Measurements from ENCODE around the gene STUB1.

Gene STUB1

DNA sequence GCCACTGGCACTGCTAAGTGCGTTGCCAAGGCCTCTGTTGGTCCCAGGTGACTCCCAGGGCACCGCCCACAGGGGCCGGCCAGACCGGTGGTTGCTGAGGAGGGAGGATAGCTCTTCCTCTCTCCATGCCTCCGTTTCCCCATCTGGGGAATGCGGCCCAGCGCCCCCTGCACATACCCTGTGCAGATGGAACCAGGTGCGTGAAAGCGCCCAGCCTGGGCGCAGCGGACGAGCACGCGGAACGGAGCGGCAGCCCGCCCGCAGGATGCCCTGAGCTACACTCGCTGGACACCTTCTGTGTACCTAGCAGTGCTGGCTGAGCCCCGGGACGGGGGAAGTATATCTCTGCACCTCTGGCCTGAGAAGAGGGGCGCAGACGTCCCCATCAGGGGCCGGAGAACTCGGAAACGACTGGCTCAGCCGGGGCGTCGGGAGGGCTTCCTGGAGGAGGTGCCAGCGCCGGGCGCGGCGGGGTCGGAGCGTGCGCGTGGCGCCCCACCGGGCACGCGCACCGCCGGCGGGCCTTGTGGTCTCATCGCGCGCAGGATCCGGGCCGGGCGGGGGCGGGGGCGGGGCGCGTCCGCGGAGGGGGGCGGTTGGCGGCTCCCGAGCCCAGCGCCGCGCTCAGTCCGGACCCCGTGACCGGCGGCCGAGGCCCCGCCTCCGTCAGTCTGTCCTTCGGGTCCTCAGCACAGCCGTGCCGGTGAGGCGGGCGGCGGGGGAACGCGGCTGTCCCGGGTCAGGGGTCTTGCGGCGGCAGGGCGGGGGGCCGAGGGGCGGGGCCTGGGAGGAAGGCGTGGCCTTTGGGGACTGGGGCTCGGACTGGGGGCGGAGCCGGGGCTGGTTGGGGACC lies 46.5 kb downstream of the STUB1 start, which contains the start of the genes CCDC78 and HAGHL:
Gene CCDC78, minus strand, starts transcription at position 6 of the 853 bp plus-strand sequence. CDS start 76 bp downstream, outside the sequence.
Gene HAGHL, plus strand, starts transcription at position 669 of the 853 bp plus-strand sequence. CDS start 404 bp downstream, outside the sequence.
- peak; percentile 65 for DNase-seq

DNA sequence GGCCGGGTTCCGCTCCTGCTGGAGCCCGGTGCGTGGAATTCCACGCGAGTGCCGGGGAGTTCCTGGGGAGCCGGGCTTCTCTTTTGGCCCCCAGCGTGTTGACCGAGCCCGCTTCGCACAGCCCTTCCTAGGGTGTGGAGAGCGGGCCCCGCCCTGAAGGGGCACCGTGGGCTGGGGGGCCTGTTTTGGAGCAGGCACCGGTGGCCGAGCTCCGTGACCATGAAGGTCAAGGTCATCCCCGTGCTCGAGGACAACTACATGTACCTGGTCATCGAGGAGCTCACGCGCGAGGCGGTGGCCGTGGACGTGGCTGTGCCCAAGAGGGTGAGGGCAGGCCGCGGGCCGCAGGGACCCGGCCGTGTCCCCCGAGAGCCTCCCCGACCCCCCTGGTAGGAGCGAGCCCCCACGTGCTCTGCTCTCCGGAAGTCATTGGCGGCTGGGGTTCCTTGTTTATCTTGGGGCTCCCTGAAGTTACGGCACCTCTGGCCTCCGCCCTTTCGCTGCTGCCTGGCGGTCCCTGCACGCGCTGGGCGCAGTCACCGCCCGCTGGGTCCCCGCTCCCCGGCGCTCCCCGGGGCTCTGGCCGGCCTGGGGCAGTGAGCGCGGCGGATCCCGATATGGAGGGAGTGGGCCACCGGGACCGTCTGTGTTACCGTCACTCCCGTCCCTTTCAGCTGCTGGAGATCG lies 47.2 kb downstream of the STUB1 start:
- no peak for DNase-seq

DNA sequence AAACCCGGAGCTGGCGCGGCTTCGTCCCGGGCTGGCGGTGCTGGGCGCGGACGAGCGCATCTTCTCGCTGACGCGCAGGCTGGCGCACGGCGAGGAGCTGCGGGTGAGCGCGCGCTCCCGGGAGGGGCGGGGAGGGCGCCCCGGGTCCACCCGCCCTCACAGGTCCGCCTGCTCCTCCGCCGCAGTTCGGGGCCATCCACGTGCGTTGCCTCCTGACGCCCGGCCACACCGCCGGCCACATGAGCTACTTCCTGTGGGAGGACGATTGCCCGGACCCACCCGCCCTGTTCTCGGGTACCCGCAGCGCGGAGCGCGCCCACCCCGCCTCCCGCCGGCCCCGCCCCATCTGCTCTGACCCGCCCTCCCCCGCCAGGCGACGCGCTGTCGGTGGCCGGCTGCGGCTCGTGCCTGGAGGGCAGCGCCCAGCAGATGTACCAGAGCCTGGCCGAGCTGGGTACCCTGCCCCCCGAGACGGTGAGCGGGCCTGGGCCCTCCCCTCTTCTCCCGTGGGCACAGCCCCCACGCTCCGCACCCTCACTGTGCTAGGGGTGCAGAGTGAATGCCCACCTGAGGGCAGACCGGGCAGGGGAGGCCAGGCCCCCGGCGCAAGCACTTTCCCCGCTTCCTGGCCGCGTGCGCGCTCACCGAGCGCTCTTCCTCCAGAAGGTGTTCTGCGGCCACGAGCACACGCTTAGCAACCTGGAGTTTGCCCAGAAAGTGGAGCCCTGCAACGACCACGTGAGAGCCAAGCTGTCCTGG lies 48.1 kb downstream of the STUB1 start:
- DNase-seq = peak; percentile 77

DNA sequence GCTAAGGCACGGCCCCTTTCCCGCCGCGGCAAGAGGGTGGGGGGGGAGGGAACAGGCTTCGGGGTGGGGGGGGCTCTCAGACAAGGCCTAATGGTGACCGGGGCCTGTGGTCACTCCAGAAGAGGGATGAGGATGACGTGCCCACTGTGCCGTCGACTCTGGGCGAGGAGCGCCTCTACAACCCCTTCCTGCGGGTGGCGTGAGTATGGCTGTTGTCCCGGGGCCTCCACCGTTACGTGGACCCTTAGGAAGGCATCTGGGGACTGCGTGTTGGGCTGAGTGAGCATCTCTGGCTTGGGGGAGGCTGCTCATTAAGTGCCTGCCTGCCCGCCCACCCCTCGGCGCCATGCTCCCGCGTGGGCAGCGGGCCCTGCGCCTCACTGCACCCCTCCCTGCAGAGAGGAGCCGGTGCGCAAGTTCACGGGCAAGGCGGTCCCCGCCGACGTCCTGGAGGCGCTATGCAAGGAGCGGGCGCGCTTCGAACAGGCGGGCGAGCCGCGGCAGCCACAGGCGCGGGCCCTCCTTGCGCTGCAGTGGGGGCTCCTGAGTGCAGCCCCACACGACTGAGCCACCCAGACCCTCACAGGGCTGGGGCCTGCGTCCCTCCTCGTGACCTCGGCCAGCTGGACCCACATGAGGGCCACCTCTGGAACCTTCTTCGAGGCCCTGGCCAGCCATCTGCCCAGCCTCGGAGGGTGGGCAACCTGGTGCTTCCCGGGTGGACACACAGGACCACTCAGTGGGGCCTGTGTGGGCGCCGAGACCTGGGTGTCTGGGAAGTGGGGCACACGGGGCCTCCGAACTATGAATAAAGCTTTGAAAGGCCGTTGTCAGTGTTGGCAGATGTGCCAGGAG lies 48.9 kb downstream of the STUB1 start:
- no peak for DNase-seq

DNA sequence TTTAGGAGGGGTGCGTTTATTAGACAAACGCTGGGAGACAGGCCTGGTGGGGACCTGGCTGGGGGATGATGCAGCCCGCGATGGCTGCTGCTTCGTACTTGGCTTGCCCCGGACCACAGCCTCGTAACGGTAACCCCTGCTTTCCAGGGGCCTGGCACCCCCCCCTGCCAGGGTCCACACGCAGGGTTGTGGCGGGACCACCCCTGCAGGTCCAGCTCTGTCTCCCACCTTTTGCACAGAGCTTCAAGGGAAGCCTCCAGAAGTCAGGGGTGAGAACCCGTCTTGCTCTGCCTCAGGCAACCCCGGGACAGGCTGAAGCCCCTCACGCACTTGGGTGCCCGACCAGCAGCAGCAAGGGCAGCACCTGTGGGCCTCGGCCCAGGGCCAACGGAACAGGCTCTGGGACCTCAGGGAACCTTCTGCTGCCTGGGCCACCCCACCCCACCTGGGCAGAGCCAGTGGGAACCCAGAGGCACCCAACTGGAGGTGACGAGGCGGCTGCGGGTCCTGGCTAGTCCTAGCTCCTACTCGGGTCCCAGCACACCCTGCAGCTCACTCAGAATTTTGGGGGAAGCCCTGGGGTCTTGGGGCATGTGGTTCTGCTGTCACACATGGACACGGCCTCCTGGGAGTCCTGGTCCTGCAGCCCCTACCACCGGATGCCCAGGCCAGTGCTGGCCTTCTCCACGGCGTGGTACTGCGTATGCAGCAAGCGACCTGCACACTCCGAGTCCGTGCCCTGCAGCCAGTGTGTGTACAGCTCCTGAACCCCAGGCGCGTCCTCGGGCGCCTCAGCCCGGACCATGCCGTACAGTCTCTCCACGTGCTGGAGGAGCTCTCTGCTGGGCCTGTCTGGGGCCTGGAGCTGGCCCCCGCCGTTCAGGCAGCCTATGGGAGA lies 49.8 kb downstream of the STUB1 start:
- DNase-seq = no peak

DNA sequence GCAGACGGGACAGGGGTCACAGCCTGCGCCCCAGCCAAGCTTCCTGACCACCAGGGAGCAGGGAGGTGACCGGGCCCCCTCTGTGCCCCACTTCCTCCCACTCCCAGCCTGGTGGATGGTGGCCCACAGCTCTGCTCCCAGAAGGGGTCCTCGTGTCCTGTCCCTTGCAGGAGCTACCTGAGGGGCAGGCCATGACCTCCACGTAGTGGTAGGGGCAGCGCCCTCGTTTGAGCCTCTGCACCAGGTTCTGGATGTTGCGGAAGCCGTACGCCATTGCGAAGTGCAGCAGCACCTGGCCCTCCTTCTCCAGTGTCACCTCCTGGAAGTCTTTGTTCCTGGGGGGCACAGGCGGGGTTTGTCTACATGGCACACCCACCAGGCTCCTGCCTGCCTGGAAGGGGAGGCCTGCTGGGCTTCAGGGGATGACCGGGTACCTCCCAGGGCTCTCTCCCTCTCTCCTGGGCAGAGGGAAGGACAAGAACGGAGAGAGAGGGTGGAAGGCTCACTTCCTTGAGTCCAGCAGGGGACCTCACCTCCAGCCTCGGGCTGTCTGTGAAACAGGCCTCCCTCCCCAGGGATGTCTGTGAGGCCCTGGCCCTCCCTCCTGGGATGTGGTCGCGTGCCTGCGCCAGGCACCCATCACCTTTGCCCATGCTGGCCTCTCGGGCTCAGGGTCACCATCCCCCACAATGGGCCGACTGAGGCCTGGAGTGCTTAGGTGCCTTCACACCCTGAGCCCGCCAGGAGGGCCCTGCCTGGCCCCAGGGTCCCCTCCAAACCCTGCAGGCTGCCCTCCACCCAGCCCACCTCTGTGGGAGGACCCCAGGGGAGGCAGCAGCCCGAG lies 50.7 kb downstream of the STUB1 start:
- no peak for DNase-seq

DNA sequence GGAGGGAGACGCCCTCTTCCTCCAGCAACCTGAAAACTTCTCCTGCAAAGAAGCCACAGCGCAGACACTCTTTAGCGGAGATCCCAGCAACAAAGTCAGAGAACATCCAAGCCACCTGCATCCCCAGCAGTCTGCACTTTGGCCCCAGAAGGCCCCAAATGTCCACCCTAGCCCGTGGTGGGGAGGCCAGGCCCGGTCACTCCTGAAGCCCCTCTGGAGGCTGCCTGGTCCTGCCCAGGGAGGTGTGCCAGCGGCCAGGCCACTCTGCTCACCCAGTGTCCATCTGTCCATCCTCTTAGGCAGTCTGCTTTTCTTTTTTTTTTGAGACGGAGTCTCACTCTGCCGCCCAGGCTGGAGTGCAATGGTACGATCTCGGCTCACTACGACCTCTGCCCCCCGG lies 52.1 kb downstream of the STUB1 start:
- DNase-seq = no peak

Data from CD4-positive, alpha-beta T cell treated with Interleukin-15 for 1 hour (primary cell).